Mucosa of descending colon (tissue), 3 donors: ENCODE measurements around the gene PHETA1. TPM values are rescaled to one million over a fixed set of nuclear protein-coding genes. Genes with fewer than 3 reads are reported as not detected.
A peak's percentile ranks its signal among the peaks of the same experiment; 100 is the strongest.

ENCODE experiments used
- ATAC-seq: fragments of 200-7000 bp; cut with Tn5 transposase; one replicate; pipeline ENCODE4 v1.9.1; 2020; ENCODE audit warnings: mild to moderate bottlenecking, moderate library complexity
- DNase-seq, 3 donors: peaks; one replicate each; pipeline ENCODE4 v3.0.0-alpha.2; 2020
- H3K36me3 ChIP-seq: fragments of 200-600 bp; one replicate; pipeline ENCODE4 v1.8.0; 2021; ENCODE audit warnings: low read depth, mild to moderate bottlenecking
- H3K4me1 ChIP-seq: fragments of 200-600 bp; one replicate; pipeline ENCODE4 v1.8.0; 2021; ENCODE audit warnings: low read depth, mild to moderate bottlenecking
- H3K4me3 ChIP-seq: fragments of 200-600 bp; one replicate; pipeline ENCODE4 v1.8.0; 2021; ENCODE audit warnings: mild to moderate bottlenecking
- H3K9me3 ChIP-seq: fragments of 200-600 bp; one replicate; pipeline ENCODE4 v1.8.0; 2021; ENCODE audit warnings: mild to moderate bottlenecking
- intact Hi-C, 2 donors: fragments of 100-400 bp; cut with DNase I in 1 of 2; cut with micrococcal nuclease in 1 of 2; formaldehyde crosslinking; loops; one replicate each; pipeline versions ENCODE4 v1.11.0 to v1.11.1; 2022; cut with DNase I, micrococcal nuclease
- total RNA-seq, 3 donors: library from RNA; stranded (reverse); fragmentation: NEBNext Ultra II Directional in 2 of 3; extraction: Animal tissue kit (Norgen Biotek cat#: 25700) in 2 of 3; gene quantifications; one replicate each; pipeline versions ENCODE4 v1.2.1 to v1.2.4, GENCODE V29; 2021 to 2023
- TF ChIP-seq, protein P1 (sequence below): fragments of 200-600 bp; IDR thresholded peaks from one replicate; pipeline ENCODE4 v1.8.0; 2022; ENCODE audit warnings: antibody characterized with exemption, mild to moderate bottlenecking
- donor health status: DM: no; HTN: no; CAD: no; lungs with moderate emphysema.
- donor health status: DM: no; HTN: no; CAD: no.
- donor health status: DM: no; HTN: yes; CAD: no.

Gene PHETA1
- total RNA-seq, 3 donors from 2014 or later: 21.4 to 39.8 (median 23.4) TPM

DNA sequence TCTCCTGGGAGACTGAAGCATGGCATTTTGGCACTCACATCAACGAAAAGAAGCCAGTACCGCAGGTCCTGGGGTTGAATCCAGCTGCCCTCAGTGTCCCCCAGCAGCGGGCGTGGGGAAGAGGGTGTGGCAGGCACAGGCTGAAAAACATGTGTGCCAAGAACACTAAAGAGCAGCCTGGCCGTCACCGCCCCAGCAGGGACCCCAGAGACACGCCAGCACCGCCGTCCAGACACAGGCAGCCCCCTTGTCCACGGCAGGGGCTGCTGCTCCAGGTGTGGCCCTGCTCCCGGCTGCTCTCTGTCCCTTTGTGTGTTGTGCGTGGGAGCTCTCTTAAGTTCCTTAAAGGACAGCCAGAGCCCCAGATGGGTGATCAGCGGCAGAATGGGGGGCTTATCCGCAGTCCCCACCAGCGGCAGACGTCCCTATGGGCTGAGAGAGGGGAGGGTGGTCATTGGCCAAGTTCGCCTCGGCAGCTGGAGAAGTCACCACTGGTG, 556 bp downstream of the PHETA1 start:
- ATAC-seq: peak; percentile 54
- TF ChIP-seq, protein P1, sequence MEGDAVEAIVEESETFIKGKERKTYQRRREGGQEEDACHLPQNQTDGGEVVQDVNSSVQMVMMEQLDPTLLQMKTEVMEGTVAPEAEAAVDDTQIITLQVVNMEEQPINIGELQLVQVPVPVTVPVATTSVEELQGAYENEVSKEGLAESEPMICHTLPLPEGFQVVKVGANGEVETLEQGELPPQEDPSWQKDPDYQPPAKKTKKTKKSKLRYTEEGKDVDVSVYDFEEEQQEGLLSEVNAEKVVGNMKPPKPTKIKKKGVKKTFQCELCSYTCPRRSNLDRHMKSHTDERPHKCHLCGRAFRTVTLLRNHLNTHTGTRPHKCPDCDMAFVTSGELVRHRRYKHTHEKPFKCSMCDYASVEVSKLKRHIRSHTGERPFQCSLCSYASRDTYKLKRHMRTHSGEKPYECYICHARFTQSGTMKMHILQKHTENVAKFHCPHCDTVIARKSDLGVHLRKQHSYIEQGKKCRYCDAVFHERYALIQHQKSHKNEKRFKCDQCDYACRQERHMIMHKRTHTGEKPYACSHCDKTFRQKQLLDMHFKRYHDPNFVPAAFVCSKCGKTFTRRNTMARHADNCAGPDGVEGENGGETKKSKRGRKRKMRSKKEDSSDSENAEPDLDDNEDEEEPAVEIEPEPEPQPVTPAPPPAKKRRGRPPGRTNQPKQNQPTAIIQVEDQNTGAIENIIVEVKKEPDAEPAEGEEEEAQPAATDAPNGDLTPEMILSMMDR: no peak

GRCh38 chr12:111367661-111368221, 1.2 kb downstream of the PHETA1 start:
- peaks cover 16% of the 10 kb centered on the region for H3K4me1 ChIP-seq
- TF ChIP-seq, protein P1: no peak
- DNase-seq (peak; percentile 75 to 80 (median 80)), ATAC-seq (peak; percentile 80)
- no peaks in the 10 kb centered on the region for H3K9me3 ChIP-seq
- H3K4me3 ChIP-seq: no peak overlapping the region
- H3K36me3 ChIP-seq: no peaks in the 10 kb centered on the region
- intact Hi-C loops: no loop called here

More for the DNA sequence above, 556 bp downstream of the PHETA1 start:
- Histone ChIP-seq H3K4me3 (peak overlapping the region; percentile 96), H3K36me3 (no peaks in the 10 kb centered on the region), H3K9me3 (no peaks in the 10 kb centered on the region), H3K4me1 (peaks cover 16% of the 10 kb centered on the region)
- intact Hi-C loops: no loop called here
- peak; percentile 57 to 71 (median 71) for DNase-seq

DNA sequence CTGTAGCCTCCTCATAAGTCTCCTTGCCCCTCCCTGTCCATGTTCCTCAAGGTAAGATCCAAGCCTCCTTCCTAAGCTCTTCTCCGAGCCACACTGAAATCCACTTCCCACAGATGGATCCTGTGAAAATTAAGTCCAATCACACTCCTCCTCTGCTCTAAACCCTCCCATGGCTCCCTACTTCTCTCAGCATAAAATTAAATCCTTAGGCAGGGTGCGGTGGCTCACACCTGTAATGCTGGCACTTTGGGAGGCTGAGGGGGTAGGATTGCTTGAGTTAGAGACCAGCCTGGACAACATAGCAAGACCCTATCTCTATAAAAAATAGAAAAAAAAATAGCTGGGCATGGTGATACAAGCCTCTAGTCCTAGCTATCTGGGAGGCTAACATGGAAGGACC, 2.3 kb downstream of the PHETA1 start:
- Histone ChIP-seq H3K4me1 (peaks cover 16% of the 10 kb centered on the region), H3K9me3 (no peaks in the 10 kb centered on the region), H3K36me3 (no peaks in the 10 kb centered on the region), H3K4me3 (no peak overlapping the region)
- intact Hi-C loops: no loop called here
- DNase-seq (no peak), ATAC-seq (no peak)
- TF ChIP-seq, protein P1: no peak

GRCh38 chr12:111366075-111366474, 2.8 kb downstream of the PHETA1 start:
- no peak overlapping the region for H3K4me3 ChIP-seq
- intact Hi-C loops: no loop called here
- no peak for DNase-seq
- H3K4me1 ChIP-seq: peaks cover 16% of the 10 kb centered on the region
- H3K9me3 ChIP-seq: no peaks in the 10 kb centered on the region
- ATAC-seq: no peak
- no peaks in the 10 kb centered on the region for H3K36me3 ChIP-seq
- TF ChIP-seq, protein P1: no peak

DNA sequence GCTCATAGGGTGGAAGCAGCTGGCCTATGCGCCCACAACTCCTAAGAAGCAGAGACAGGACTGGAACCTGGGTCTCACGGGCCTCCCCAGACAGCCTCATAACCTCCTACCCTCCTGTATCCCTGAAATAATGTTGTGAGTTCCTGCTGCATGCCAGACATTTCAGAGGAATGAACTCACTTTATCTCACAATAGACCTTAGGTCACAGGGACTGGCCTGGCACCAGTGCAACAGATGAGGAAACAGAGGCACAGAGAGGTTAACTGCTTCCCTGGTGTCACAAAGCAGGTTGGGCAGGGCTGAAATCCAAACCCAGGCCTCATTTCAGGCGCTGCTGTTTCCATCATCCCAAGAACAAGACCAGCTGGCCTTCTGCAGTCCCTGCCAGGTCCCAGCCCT, 5.3 kb downstream of the PHETA1 start:
- Histone ChIP-seq H3K4me3 (no peak overlapping the region), H3K9me3 (no peaks in the 10 kb centered on the region), H3K36me3 (no peaks in the 10 kb centered on the region), H3K4me1 (peaks cover 7% of the 10 kb centered on the region)
- ATAC-seq (no peak), DNase-seq (no peak)
- TF ChIP-seq, protein P1: no peak
- intact Hi-C loops: no loop called here
